Lower lobe of right lung (tissue), 2 donors: Measurements from ENCODE around the gene RHBDF1. TPM values are rescaled to one million over a fixed set of nuclear protein-coding genes. Genes with fewer than 3 reads are reported as not detected.
"Not testable (repeated sequence)": the region's sequence is repeated elsewhere in the genome, so short reads cannot be mapped to it uniquely, and the experiment has no call there.

Experiments
- ATAC-seq, 2 donors: fragments of 200-7000 bp; cut with Tn5 transposase; one replicate each; pipeline ENCODE4 v1.9.1; 2020 to 2022; ENCODE audit warnings: mild to moderate bottlenecking in 2 of 2, moderate library complexity in 2 of 2
- DNase-seq: peaks from one replicate; pipeline ENCODE4 v3.0.0-alpha.2; 2020
- H3K27ac ChIP-seq: fragments of 200-600 bp; one replicate; pipeline ENCODE4 v1.8.0; 2022
- H3K27me3 ChIP-seq: fragments of 200-600 bp; one replicate; pipeline ENCODE4 v1.8.0; 2022; ENCODE audit warnings: low read depth
- H3K36me3 ChIP-seq: fragments of 200-600 bp; one replicate; pipeline ENCODE4 v1.8.0; 2022; ENCODE audit warnings: mild to moderate bottlenecking
- H3K4me1 ChIP-seq: fragments of 200-600 bp; one replicate; pipeline ENCODE4 v1.8.0; 2022
- H3K4me3 ChIP-seq: fragments of 200-600 bp; one replicate; pipeline ENCODE4 v1.8.0; 2022; ENCODE audit warnings: mild to moderate bottlenecking
- H3K9me3 ChIP-seq: fragments of 200-600 bp; one replicate; pipeline ENCODE4 v1.8.0; 2022
- intact Hi-C: fragments of 100-400 bp; cut with DNase I; formaldehyde crosslinking; loops from one replicate; pipeline ENCODE4 v1.11.0; 2022
- total RNA-seq: library from RNA; stranded (reverse); fragmentation: NEBNext Ultra II Directional; extraction: Animal tissue kit (Norgen Biotek cat#: 25700); gene quantifications from one replicate; pipeline ENCODE4 v1.2.1, GENCODE V29; 2021
- TF ChIP-seq, protein P1 (sequence below): fragments of 200-600 bp; IDR thresholded peaks from one replicate; pipeline ENCODE4 v1.8.0; 2022; ENCODE audit warnings: antibody characterized with exemption, mild to moderate bottlenecking
- donor health status: DM: no; HTN: yes; CAD: no; lungs with severe emphysema.

RHBDF1 gene
- total RNA-seq, 1 donor from 2014 or later, result 35.9 TPM

DNA sequence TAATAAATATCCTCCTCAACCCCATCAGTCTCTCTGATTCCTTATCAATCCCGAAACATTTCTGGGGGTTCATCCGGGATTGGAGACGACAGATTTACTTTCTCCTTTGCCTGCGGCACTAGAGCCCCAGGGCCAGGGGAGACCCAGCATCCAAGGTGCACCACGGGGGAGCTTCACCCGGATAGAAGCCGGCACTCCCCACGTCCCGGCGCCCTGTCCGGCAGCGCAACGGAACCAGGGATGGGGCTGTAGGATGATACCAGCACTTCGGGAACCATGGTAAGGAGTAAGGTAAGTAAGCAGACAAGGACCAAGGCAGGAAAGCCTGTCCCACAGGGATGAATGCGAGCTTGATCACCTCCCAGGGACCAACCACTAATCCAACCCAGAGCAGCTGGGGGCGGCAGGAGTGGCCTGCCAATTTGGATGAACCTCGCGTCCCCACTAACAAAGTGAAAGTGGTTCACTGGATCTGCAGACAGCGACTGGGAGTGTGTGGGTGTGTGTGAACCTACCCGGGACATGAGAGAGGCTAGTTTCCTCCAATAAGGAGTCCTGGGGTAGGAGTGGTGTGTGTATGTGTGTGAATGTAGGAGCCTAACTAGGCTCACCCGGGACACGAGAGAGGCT lies 30.9 kb downstream of the RHBDF1 start:
- TF ChIP-seq, protein P1, sequence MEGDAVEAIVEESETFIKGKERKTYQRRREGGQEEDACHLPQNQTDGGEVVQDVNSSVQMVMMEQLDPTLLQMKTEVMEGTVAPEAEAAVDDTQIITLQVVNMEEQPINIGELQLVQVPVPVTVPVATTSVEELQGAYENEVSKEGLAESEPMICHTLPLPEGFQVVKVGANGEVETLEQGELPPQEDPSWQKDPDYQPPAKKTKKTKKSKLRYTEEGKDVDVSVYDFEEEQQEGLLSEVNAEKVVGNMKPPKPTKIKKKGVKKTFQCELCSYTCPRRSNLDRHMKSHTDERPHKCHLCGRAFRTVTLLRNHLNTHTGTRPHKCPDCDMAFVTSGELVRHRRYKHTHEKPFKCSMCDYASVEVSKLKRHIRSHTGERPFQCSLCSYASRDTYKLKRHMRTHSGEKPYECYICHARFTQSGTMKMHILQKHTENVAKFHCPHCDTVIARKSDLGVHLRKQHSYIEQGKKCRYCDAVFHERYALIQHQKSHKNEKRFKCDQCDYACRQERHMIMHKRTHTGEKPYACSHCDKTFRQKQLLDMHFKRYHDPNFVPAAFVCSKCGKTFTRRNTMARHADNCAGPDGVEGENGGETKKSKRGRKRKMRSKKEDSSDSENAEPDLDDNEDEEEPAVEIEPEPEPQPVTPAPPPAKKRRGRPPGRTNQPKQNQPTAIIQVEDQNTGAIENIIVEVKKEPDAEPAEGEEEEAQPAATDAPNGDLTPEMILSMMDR, result no peak
- intact Hi-C loops, result no loop called here
- peaks cover 23% of the 10 kb centered on the region for H3K36me3 ChIP-seq
- ATAC-seq (no peak), DNase-seq (peak; percentile 35)
- no peaks in the 10 kb centered on the region for H3K27me3 ChIP-seq
- H3K9me3 ChIP-seq, result no peaks in the 10 kb centered on the region
- H3K27ac ChIP-seq, result no peak overlapping the region
- peaks cover 16% of the 10 kb centered on the region for H3K4me1 ChIP-seq
- no peak overlapping the region for H3K4me3 ChIP-seq

DNA sequence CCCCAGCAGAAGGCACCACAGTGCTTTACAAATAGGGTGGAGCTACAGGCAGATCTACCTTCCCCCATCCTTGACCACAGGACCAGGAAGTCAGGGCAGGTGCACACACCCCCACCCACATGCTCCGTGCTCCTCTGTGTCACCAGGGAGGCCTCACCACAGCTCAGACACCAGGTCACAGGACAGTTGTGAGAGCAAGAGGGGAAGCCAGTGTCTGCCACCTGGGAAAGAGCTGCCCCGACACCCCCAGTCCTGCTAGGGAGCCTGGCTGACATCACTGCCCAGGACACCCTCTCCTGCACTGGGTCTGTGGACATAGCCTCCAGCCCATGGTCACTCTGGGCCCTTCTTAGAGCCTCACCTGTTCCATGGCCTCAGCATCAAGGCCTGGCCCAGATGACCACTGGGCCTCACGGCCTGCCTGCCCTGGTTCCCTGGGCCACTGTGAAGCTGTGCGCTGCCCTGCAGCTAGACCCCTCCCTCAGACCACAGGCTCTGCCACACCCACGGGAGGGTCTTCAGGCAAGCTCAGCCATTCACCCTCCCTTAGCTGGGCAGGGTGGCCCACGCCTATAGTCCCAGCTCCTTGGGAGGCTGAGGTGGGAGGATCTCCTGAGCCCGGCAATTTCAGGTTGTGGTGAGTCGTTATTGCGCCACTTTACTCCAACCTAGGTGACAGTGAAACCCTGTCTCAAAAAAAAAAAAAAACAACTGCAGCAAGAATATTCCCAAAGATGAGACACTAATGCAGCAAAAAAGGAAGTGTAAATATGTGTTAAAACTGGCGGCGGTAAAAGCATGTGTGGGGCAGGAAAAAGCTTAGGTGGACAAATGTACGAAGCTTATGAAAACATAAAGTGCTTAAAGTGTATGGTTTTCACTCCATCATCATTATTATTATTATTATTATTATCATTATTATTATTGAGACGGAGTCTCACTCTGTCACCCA lies 33.2 kb downstream of the RHBDF1 start:
- peaks cover 16% of the 10 kb centered on the region for H3K4me1 ChIP-seq

DNA sequence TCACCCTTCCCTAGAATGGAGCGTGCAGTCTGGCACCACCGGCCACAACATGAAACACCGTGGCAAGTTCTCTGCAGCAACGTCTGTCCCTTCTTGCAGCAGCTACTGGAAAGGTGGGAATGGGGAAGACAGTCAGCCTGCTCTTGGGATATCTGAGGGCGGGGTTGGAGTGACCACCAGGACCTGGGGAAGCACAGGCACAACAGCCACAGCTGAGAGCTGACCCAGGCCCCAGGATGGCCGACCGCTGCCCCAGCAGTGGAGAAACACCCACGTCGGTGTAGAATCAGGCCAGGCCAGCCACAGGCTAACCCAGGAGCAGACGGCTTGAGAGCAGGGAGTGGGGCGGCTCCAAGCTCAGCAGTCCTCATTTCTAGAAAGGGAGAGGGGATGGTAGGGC lies 34.2 kb downstream of the RHBDF1 start:
- peak; percentile 32 for DNase-seq
- intact Hi-C loops, ATAC-seq, H3K27ac ChIP-seq, H3K9me3 ChIP-seq, H3K36me3 ChIP-seq, H3K27me3 ChIP-seq, H3K4me3 ChIP-seq: not testable (repeated sequence)
- peaks cover 16% of the 10 kb centered on the region for H3K4me1 ChIP-seq

More for the DNA sequence above, 33.2 kb downstream of the RHBDF1 start:
- Histone ChIP-seq H3K27ac (peak overlapping the region; percentile 24), H3K4me3 (no peak overlapping the region), H3K36me3 (peaks cover 6% of the 10 kb centered on the region), H3K27me3 (no peaks in the 10 kb centered on the region), H3K9me3 (no peaks in the 10 kb centered on the region)
- intact Hi-C loops, result no loop called here
- ATAC-seq, result peak; percentile 58 to 80
- TF ChIP-seq, protein P1, result no peak
- peak; percentile 62 for DNase-seq

DNA sequence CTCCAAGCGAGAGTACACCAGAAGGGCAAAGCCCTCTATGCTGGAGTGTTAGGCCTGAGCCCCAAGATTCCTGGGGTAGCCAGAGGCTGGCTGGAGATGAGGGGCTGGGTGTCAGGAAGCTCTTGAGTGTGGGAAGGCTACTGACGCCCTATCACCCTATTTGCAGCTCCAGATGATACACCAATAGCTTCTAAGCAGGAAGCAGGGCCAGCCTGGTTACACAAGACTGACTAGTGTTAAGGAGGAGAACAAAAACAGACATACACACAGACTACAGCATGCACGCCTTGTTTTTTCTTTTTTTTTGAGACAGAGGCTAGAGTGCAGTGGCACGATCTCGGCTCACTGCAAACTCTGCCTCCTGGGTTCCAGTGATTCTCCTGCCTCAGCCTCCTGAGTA lies 34.9 kb downstream of the RHBDF1 start:
- TF ChIP-seq, protein P1, result no peak
- peak; percentile 58 for DNase-seq
- no peaks in the 10 kb centered on the region for H3K9me3 ChIP-seq
- ATAC-seq, result peak; percentile 18 to 62
- peaks cover 16% of the 10 kb centered on the region for H3K4me1 ChIP-seq
- H3K4me3 ChIP-seq, result no peak overlapping the region
- H3K27me3 ChIP-seq, result no peaks in the 10 kb centered on the region
- no peaks in the 10 kb centered on the region for H3K36me3 ChIP-seq
- no peak overlapping the region for H3K27ac ChIP-seq
- intact Hi-C loops, result no loop called here

DNA sequence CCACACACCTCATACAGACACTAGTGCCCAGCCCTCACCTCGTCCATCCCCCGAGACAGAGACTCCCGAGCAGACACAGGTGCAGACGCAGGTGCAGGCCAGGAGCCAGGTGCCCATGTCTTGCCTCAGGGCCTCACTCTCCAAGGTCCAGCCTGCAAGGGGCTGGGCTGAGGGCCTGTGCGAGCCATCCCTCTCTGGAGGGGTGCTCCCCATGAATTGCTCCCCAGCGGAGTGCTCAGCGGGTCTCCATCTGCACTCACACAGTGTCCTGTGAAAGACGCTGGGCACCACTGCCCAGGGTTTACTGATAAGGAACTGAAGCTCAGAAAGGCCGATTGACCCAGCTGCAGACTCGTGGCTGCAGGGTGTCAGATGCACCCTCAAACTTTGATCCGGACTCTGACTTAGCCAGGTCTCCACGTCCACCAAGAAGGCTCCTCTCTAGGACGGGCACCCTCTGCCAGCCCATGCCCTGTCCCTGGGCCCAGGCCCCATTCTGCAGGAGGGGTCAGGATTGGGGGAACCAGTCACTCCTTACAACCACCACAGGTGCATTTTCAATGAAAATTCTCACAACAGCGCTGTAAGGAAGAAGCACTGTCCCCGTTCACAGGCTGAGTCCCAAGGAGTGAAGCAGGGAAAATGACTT lies 36.0 kb downstream of the RHBDF1 start:
- ATAC-seq, result no peak
- TF ChIP-seq, protein P1, result no peak
- Histone ChIP-seq H3K4me3 (no peak overlapping the region), H3K27ac (no peak overlapping the region), H3K27me3 (no peaks in the 10 kb centered on the region), H3K36me3 (no peaks in the 10 kb centered on the region), H3K9me3 (no peaks in the 10 kb centered on the region), H3K4me1 (peaks cover 16% of the 10 kb centered on the region)
- DNase-seq, result no peak
- intact Hi-C loops, result no loop called here
